ENCODE data around the gene RPL31.

Gene RPL31

GRCh38 chr2:101053117-101053516 is 51.0 kb downstream of the RPL31 start:
- Histone ChIP-seq H3K9me3 (replicated peaks; ENCODE audit: low read length) (no peaks in the 10 kb centered on the region), H3K4me2 (ENCODE audit: low read length) (no peak overlapping the region), H3K27me3 (ENCODE audit: control insufficient read depth, insufficient read depth, low read length) (no peaks in the 10 kb centered on the region), H3K4me1 (ENCODE audit: control insufficient read depth, insufficient read depth, low read length) (peaks cover 2% of the 10 kb centered on the region), H3K36me3 (ENCODE audit: insufficient read depth, low read length) (peaks cover 66% of the 10 kb centered on the region), H3K9ac (ENCODE audit: low read depth, low read length) (no peak overlapping the region), H3K4me3 (ENCODE audit: low read length) (no peak overlapping the region)

Measured in skeletal muscle satellite cell (primary cell).